ENCODE data around the gene TMEM150A.

GRCh38 chr2:85564144-85564563, 38.3 kb downstream of the TMEM150A start:
- TF ChIP-seq, protein P1, sequence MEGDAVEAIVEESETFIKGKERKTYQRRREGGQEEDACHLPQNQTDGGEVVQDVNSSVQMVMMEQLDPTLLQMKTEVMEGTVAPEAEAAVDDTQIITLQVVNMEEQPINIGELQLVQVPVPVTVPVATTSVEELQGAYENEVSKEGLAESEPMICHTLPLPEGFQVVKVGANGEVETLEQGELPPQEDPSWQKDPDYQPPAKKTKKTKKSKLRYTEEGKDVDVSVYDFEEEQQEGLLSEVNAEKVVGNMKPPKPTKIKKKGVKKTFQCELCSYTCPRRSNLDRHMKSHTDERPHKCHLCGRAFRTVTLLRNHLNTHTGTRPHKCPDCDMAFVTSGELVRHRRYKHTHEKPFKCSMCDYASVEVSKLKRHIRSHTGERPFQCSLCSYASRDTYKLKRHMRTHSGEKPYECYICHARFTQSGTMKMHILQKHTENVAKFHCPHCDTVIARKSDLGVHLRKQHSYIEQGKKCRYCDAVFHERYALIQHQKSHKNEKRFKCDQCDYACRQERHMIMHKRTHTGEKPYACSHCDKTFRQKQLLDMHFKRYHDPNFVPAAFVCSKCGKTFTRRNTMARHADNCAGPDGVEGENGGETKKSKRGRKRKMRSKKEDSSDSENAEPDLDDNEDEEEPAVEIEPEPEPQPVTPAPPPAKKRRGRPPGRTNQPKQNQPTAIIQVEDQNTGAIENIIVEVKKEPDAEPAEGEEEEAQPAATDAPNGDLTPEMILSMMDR (IDR thresholded peaks at IDR 0.05) = no peak
- no peak for TF ChIP-seq POLR2A (IDR thresholded peaks at IDR 0.05)

All from testis (tissue), 2 donors.